ENCODE measurements around the gene BCL7C. TPM values are rescaled to one million over a fixed set of nuclear protein-coding genes. Genes with fewer than 3 reads are reported as not detected.

Gene BCL7C
- polyA plus RNA-seq, 1 donor (not counting 4 experiments of a cell fraction or from before 2014, with no cell fraction given) = 19.2 TPM

GRCh38 chr16:30921459-30921747, 27.5 kb upstream of the BCL7C start:
- peak overlapping the region in 2 of 3 experiments; percentile 81 to 90 for H3K4me3 ChIP-seq (ENCODE audit: control insufficient read depth in 2 of 3, extremely low read depth in 1 of 3, insufficient read depth in 2 of 3, low read depth in 1 of 3, low read length in 3 of 3)
- no peaks in the 10 kb centered on the region for H4K20me1 ChIP-seq (ENCODE audit: control insufficient read depth, extremely low read depth, insufficient read depth, low read length)
- dilution Hi-C loops (cut with MboI; ENCODE audit: extremely low pct_ligation_motif_present, low sequenced_read_pairs) = no loop called here
- no peaks in the 10 kb centered on the region for H3K9me1 ChIP-seq (ENCODE audit: control insufficient read depth, extremely low read depth, insufficient read depth, low read length)
- H3K9me3 ChIP-seq (ENCODE audit: control insufficient read depth, low read depth, low read length) = no peaks in the 10 kb centered on the region
- peak overlapping the region; percentile 86 for H3K9ac ChIP-seq (ENCODE audit: control insufficient read depth, extremely low read depth, insufficient read depth, low read length)
- H2AFZ ChIP-seq (ENCODE audit: control insufficient read depth, low read length) = peak overlapping the region; percentile 20
- H3K79me2 ChIP-seq (ENCODE audit: control insufficient read depth, insufficient read depth, low read length) = peaks cover 18% of the 10 kb centered on the region
- no peaks in the 10 kb centered on the region for H3K27me3 ChIP-seq (ENCODE audit: control insufficient read depth, extremely low read depth, insufficient read depth, low read length)
- H3K4me1 ChIP-seq (ENCODE audit: control insufficient read depth, extremely low read depth, insufficient read depth, low read length) = peaks cover 13% of the 10 kb centered on the region
- peak overlapping the region; percentile 87 for H3K4me2 ChIP-seq (ENCODE audit: control insufficient read depth, extremely low read depth, insufficient read depth, low read depth, low read length)
- FAIRE-seq (no peak), DNase-seq (ENCODE audit: low read depth, low spot score) (no peak)
- peak overlapping the region; percentile 87 for H3K27ac ChIP-seq (ENCODE audit: control insufficient read depth, insufficient read depth, low read length)
- H3K36me3 ChIP-seq (ENCODE audit: control insufficient read depth in 2 of 2, extremely low read depth in 1 of 2, insufficient read depth in 2 of 2, low read length in 2 of 2) = peaks cover 0 to 2% of the 10 kb centered on the region in 2 experiments
- no peak for TF ChIP-seq CTCF (optimal IDR thresholded peaks at IDR 0.05 in 1 of 3, IDR thresholded peaks at IDR 0.05 in 1 of 3, conservative IDR thresholded peaks at IDR 0.05 in 1 of 3; ENCODE audit: extremely low read depth in 1 of 3, insufficient read depth in 2 of 3, low read length in 3 of 3)
- no peak for TF ChIP-seq EZH2 (IDR thresholded peaks at IDR 0.05; ENCODE audit: low read length)

DNA sequence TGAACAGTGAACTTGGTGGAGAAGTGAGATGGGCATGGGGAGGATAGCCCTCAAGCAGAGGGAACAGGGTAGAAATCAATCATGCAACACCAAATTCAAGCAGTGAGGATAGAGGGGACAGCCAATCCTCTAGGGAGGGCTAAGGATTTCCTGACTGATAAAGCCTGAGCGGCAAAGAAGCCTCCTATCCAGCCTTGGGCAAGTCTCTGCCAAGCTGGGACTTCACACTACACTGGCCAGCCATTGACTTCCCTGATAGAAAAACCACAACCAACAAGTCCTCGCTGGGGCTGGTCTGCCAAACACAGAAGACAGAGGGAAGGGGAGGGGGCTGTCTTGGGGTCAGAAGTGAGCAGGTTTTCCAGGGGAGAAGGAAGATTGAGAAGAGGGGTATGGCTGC, 27.0 kb upstream of the BCL7C start:
- no peak overlapping the region for H3K4me2 ChIP-seq (ENCODE audit: control insufficient read depth, extremely low read depth, insufficient read depth, low read depth, low read length)
- no peak overlapping the region for H3K4me3 ChIP-seq (ENCODE audit: control insufficient read depth in 2 of 3, extremely low read depth in 1 of 3, insufficient read depth in 2 of 3, low read depth in 1 of 3, low read length in 3 of 3)
- H3K27ac ChIP-seq (ENCODE audit: control insufficient read depth, insufficient read depth, low read length) = no peak overlapping the region
- FAIRE-seq (no peak), DNase-seq (ENCODE audit: low read depth, low spot score) (no peak)
- H4K20me1 ChIP-seq (ENCODE audit: control insufficient read depth, extremely low read depth, insufficient read depth, low read length) = no peaks in the 10 kb centered on the region
- H3K9ac ChIP-seq (ENCODE audit: control insufficient read depth, extremely low read depth, insufficient read depth, low read length) = no peak overlapping the region
- no peak overlapping the region for H2AFZ ChIP-seq (ENCODE audit: control insufficient read depth, low read length)
- peaks cover 14% of the 10 kb centered on the region for H3K79me2 ChIP-seq (ENCODE audit: control insufficient read depth, insufficient read depth, low read length)
- no peaks in the 10 kb centered on the region for H3K9me1 ChIP-seq (ENCODE audit: control insufficient read depth, extremely low read depth, insufficient read depth, low read length)
- no peaks in the 10 kb centered on the region for H3K27me3 ChIP-seq (ENCODE audit: control insufficient read depth, extremely low read depth, insufficient read depth, low read length)
- H3K36me3 ChIP-seq (ENCODE audit: control insufficient read depth in 2 of 2, extremely low read depth in 1 of 2, insufficient read depth in 2 of 2, low read length in 2 of 2) = peaks cover 0 to 2% of the 10 kb centered on the region in 2 experiments
- TF ChIP-seq CTCF (optimal IDR thresholded peaks at IDR 0.05 in 1 of 3, IDR thresholded peaks at IDR 0.05 in 1 of 3, conservative IDR thresholded peaks at IDR 0.05 in 1 of 3; ENCODE audit: extremely low read depth in 1 of 3, insufficient read depth in 2 of 3, low read length in 3 of 3) = no peak
- TF ChIP-seq EZH2 (IDR thresholded peaks at IDR 0.05; ENCODE audit: low read length) = no peak
- H3K9me3 ChIP-seq (ENCODE audit: control insufficient read depth, low read depth, low read length) = no peaks in the 10 kb centered on the region
- dilution Hi-C loops (cut with MboI; ENCODE audit: extremely low pct_ligation_motif_present, low sequenced_read_pairs) = no loop called here
- H3K4me1 ChIP-seq (ENCODE audit: control insufficient read depth, extremely low read depth, insufficient read depth, low read length) = peaks cover 13% of the 10 kb centered on the region
